HepG2 (cell line): ENCODE results near the gene ADCK2.

ENCODE experiments used
- AFF4 ChIP-seq: sonication (generic); formaldehyde crosslinking; IDR thresholded peaks from 2 replicates; pipeline ENCODE4 v1.4.0; 2020; ENCODE audit warnings: missing genetic modification reagents
- ELF4 ChIP-seq: sonication (generic); formaldehyde crosslinking; IDR thresholded peaks from 2 replicates; pipeline ENCODE4 v1.5.0; 2020; ENCODE audit warnings: missing genetic modification reagents, mild to moderate bottlenecking, moderate library complexity, borderline replicate concordance
- NFATC3 ChIP-seq: sonication (generic); formaldehyde crosslinking; IDR thresholded peaks from 2 replicates; pipeline ENCODE4 v1.5.1; 2020; ENCODE audit warnings: mild to moderate bottlenecking, missing genetic modification reagents
- ZNF337 ChIP-seq: sonication (generic); formaldehyde crosslinking; IDR thresholded peaks from 2 replicates; pipeline ENCODE4 v1.5.1; 2020; ENCODE audit warnings: missing genetic modification reagents, low read depth, mild to moderate bottlenecking, borderline replicate concordance
- TF ChIP-seq, protein P1 (sequence below): sonication (generic); formaldehyde crosslinking; IDR thresholded peaks from 2 replicates; pipeline ENCODE4 v1.4.0; 2020; ENCODE audit warnings: missing genetic modification reagents, borderline replicate concordance
- TF ChIP-seq, protein P2 (sequence below): sonication (generic); formaldehyde crosslinking; IDR thresholded peaks from 2 replicates; pipeline ENCODE4 v1.4.0; 2020; ENCODE audit warnings: mild to moderate bottlenecking, missing genetic modification reagents

GRCh38 chr7:140641524-140642195 is 31.1 kb upstream of the ADCK2 start:
- TF ChIP-seq ELF4 (no peak), ZNF337 (CRISPR knock-in tag) (no peak), AFF4 (CRISPR knock-in tag) (no peak), NFATC3 (CRISPR knock-in tag) (no peak)
- TF ChIP-seq, protein P1, sequence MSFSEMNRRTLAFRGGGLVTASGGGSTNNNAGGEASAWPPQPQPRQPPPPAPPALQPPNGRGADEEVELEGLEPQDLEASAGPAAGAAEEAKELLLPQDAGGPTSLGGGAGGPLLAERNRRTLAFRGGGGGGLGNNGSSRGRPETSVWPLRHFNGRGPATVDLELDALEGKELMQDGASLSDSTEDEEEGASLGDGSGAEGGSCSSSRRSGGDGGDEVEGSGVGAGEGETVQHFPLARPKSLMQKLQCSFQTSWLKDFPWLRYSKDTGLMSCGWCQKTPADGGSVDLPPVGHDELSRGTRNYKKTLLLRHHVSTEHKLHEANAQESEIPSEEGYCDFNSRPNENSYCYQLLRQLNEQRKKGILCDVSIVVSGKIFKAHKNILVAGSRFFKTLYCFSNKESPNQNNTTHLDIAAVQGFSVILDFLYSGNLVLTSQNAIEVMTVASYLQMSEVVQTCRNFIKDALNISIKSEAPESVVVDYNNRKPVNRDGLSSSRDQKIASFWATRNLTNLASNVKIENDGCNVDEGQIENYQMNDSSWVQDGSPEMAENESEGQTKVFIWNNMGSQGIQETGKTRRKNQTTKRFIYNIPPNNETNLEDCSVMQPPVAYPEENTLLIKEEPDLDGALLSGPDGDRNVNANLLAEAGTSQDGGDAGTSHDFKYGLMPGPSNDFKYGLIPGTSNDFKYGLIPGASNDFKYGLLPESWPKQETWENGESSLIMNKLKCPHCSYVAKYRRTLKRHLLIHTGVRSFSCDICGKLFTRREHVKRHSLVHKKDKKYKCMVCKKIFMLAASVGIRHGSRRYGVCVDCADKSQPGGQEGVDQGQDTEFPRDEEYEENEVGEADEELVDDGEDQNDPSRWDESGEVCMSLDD (CRISPR knock-in tag): no peak
- TF ChIP-seq, protein P2, sequence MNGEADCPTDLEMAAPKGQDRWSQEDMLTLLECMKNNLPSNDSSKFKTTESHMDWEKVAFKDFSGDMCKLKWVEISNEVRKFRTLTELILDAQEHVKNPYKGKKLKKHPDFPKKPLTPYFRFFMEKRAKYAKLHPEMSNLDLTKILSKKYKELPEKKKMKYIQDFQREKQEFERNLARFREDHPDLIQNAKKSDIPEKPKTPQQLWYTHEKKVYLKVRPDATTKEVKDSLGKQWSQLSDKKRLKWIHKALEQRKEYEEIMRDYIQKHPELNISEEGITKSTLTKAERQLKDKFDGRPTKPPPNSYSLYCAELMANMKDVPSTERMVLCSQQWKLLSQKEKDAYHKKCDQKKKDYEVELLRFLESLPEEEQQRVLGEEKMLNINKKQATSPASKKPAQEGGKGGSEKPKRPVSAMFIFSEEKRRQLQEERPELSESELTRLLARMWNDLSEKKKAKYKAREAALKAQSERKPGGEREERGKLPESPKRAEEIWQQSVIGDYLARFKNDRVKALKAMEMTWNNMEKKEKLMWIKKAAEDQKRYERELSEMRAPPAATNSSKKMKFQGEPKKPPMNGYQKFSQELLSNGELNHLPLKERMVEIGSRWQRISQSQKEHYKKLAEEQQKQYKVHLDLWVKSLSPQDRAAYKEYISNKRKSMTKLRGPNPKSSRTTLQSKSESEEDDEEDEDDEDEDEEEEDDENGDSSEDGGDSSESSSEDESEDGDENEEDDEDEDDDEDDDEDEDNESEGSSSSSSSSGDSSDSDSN: no peak
